H9 (cell line): ENCODE results near the gene DEK. TPM values are rescaled to one million over a fixed set of nuclear protein-coding genes. Genes with fewer than 3 reads are reported as not detected.

ENCODE experiments used
- DNase-seq: peaks from one replicate; pipeline ENCODE4 v3.0.0-alpha.2; 2017
- H2AFZ ChIP-seq: one replicate; pipeline ENCODE4 v1.6.1; 2013; ENCODE audit warnings: mild to moderate bottlenecking, low read length, control low read depth, moderate library complexity
- H2AK5ac ChIP-seq: 2 replicates; pipeline ENCODE4 v1.6.1; 2013; ENCODE audit warnings: low read length, control low read depth, mixed read lengths; ENCODE audit not compliant: insufficient read length
- H2BK120ac ChIP-seq: one replicate; pipeline ENCODE4 v1.6.1; 2013; ENCODE audit warnings: low read depth, mild to moderate bottlenecking, low read length, control low read depth, inconsistent platforms; ENCODE audit not compliant: poor library complexity, severe bottlenecking
- H2BK12ac ChIP-seq: 2 replicates; pipeline ENCODE4 v1.6.1; 2013; ENCODE audit warnings: low read length, control low read depth, mixed read lengths, low read depth; ENCODE audit not compliant: insufficient read length
- H2BK15ac ChIP-seq: 2 replicates; pipeline ENCODE4 v1.6.1; 2013; ENCODE audit warnings: low read depth, low read length, control low read depth
- H2BK20ac ChIP-seq: one replicate; pipeline ENCODE4 v1.6.1; 2013; ENCODE audit warnings: low read depth, mild to moderate bottlenecking, low read length, control low read depth, inconsistent platforms; ENCODE audit not compliant: poor library complexity, severe bottlenecking
- H2BK5ac ChIP-seq: 2 replicates; pipeline ENCODE4 v1.6.1; 2013; ENCODE audit warnings: low read length, control low read depth, mixed read lengths; ENCODE audit not compliant: insufficient read length
- H3K14ac ChIP-seq: 2 replicates; pipeline ENCODE4 v1.6.1; 2013; ENCODE audit warnings: low read length, control low read depth; ENCODE audit not compliant: insufficient read depth
- H3K18ac ChIP-seq: 2 replicates; pipeline ENCODE4 v1.6.1; 2013; ENCODE audit warnings: low read depth, mild to moderate bottlenecking, mixed read lengths, low read length, control low read depth; ENCODE audit not compliant: insufficient read length
- H3K23ac ChIP-seq: 2 replicates; pipeline ENCODE4 v1.6.1; 2013; ENCODE audit warnings: low read length, control low read depth, mixed read lengths, low read depth; ENCODE audit not compliant: insufficient read length
- H3K23me2 ChIP-seq: 2 replicates; pipeline ENCODE4 v1.6.1; 2013; ENCODE audit warnings: low read depth, mild to moderate bottlenecking, mixed read lengths, low read length, control low read depth; ENCODE audit not compliant: insufficient read length, poor library complexity, severe bottlenecking
- H3K27ac ChIP-seq: 2 replicates; pipeline ENCODE4 v1.5.1; 2013; ENCODE audit warnings: low read length, control low read depth, mixed read lengths, low read depth; ENCODE audit not compliant: insufficient read length
- H3K27me3 ChIP-seq: 2 replicates; pipeline ENCODE4 v1.6.1; 2013; ENCODE audit warnings: low read length, control low read depth, inconsistent platforms; ENCODE audit not compliant: insufficient read depth
- H3K4ac ChIP-seq: 2 replicates; pipeline ENCODE4 v1.6.1; 2013; ENCODE audit warnings: low read depth, mild to moderate bottlenecking, control low read depth, inconsistent platforms, low read length, moderate library complexity
- H3K4me1 ChIP-seq: 2 replicates; pipeline ENCODE4 v1.6.1; 2013; ENCODE audit warnings: low read length, control low read depth, inconsistent platforms; ENCODE audit not compliant: insufficient read depth
- H3K4me2 ChIP-seq: 2 replicates; pipeline ENCODE4 v1.6.1; 2013; ENCODE audit warnings: low read length, control low read depth, mixed read lengths; ENCODE audit not compliant: insufficient read length, insufficient read depth
- H3K56ac ChIP-seq: 2 replicates; pipeline ENCODE4 v1.6.1; 2013; ENCODE audit warnings: low read depth, mild to moderate bottlenecking, mixed read lengths, low read length, control low read depth; ENCODE audit not compliant: insufficient read length
- H3K79me1 ChIP-seq: 2 replicates; pipeline ENCODE4 v1.6.1; 2013; ENCODE audit warnings: low read depth, mild to moderate bottlenecking, moderate library complexity, low read length, control low read depth, inconsistent platforms; ENCODE audit not compliant: insufficient read depth, poor library complexity, severe bottlenecking
- H3K79me2 ChIP-seq: 2 replicates; pipeline ENCODE4 v1.6.1; 2013; ENCODE audit warnings: low read length, control low read depth, inconsistent platforms; ENCODE audit not compliant: insufficient read depth
- H3K9ac ChIP-seq: 2 replicates; pipeline ENCODE4 v1.6.1; 2013; ENCODE audit warnings: low read length, control low read depth, mixed read lengths; ENCODE audit not compliant: insufficient read length; ENCODE audit errors: extremely low read depth
- H3K9me3 ChIP-seq: one replicate; pipeline ENCODE4 v1.6.1; 2013; ENCODE audit warnings: low read depth, low read length, inconsistent platforms; ENCODE audit not compliant: control insufficient read depth
- H3T11ph ChIP-seq: one replicate; pipeline ENCODE4 v1.6.1; 2013; ENCODE audit warnings: mild to moderate bottlenecking, low read length, control low read depth, inconsistent platforms
- H4K20me1 ChIP-seq: one replicate; pipeline ENCODE4 v1.6.1; 2013; ENCODE audit not compliant: control insufficient read depth, insufficient read length, insufficient read depth
- H4K5ac ChIP-seq: 2 replicates; pipeline ENCODE4 v1.6.1; 2013; ENCODE audit warnings: low read depth, mild to moderate bottlenecking, mixed read lengths, low read length, control low read depth; ENCODE audit not compliant: insufficient read length
- H4K8ac ChIP-seq: replicated peaks from 2 replicates; pipeline ENCODE4 v1.6.1; 2013; ENCODE audit warnings: low read length, control low read depth, mixed read lengths, low read depth; ENCODE audit not compliant: insufficient read length
- H4K91ac ChIP-seq: 2 replicates; pipeline ENCODE4 v1.6.1; 2013; ENCODE audit warnings: low read depth, mild to moderate bottlenecking, moderate library complexity, mixed read lengths, low read length, control low read depth; ENCODE audit not compliant: insufficient read length
- H3K27ac Mint-ChIP-seq, 3 experiments: 2 replicates in 2 of 3; 3 replicates in 1 of 3; pipeline ENCODE4 v1.8.0; 2020 to 2021; ENCODE audit warnings: mixed read lengths in 3 of 3, mild to moderate bottlenecking in 1 of 3, moderate library complexity in 1 of 3
- H3K27me3 Mint-ChIP-seq: 2 replicates; pipeline ENCODE4 v1.8.0; 2021; ENCODE audit warnings: low read depth, mild to moderate bottlenecking, moderate library complexity, mixed read lengths
- H3K36me3 Mint-ChIP-seq, 3 experiments: 2 replicates in 2 of 3; 3 replicates in 1 of 3; pipeline ENCODE4 v1.8.0; 2020 to 2021; ENCODE audit warnings: low read depth in 3 of 3, mixed read lengths in 3 of 3; ENCODE audit not compliant: insufficient read depth in 1 of 3
- H3K4me1 Mint-ChIP-seq, 2 experiments: 2 replicates each; pipeline ENCODE4 v1.8.0; 2020; ENCODE audit warnings: mixed read lengths in 2 of 2
- H3K4me3 Mint-ChIP-seq, 2 experiments: 2 replicates in 1 of 2; 3 replicates in 1 of 2; pipeline ENCODE4 v1.8.0; 2020 to 2021; ENCODE audit warnings: mild to moderate bottlenecking in 2 of 2, mixed read lengths in 2 of 2, moderate library complexity in 1 of 2
- H3K9me3 Mint-ChIP-seq, 2 experiments: 2 replicates in 1 of 2; 3 replicates in 1 of 2; pipeline ENCODE4 v1.8.0; 2020; ENCODE audit warnings: mild to moderate bottlenecking in 2 of 2, mixed read lengths in 2 of 2, moderate library complexity in 1 of 2
- WGBS: extraction: QIAGEN DNeasy Blood & Tissue Kit; methylation state at CpG from one replicate; pipeline ENCODE4 v1.1.7; 2013; ENCODE audit warnings: missing lambda C conversion rate, low lambda C conversion rate, mixed read lengths; ENCODE audit not compliant: insufficient read length; ENCODE audit errors: extremely low coverage; 5-methylcytosine and 5-hydroxymethylcytosine counted together
- total RNA-seq: library from RNA; stranded (reverse); gene quantifications from 2 replicates; pipeline ENCODE4 v1.2.1, GENCODE V29; 2021
- TF ChIP-seq, protein P1 (sequence below): fragments of 200-600 bp; sonication (generic); conservative IDR thresholded peaks from 3 replicates; pipeline ENCODE4 v1.8.0; 2021; ENCODE audit warnings: antibody characterized with exemption, mild to moderate bottlenecking

DEK gene
- total RNA-seq, 1 experiment from 2014 or later = 217 TPM

DNA sequence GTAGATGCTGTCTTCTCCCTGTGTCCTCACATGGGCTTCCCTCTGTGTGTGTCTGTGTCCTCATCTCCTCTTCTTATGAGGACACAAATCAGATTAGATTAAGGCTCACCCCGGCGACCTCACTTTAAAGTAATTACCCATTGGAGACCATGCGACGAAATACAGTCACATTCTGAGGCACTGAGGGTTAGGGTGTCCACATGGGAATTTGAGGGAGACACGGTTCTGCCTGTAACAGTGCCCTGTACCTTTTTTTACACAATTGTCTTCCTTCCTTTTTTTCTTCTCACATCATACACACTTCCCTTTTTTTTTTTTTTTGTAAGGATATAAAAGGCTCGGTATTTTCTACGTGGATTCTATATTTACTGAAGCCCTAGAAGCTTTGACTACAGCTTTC is 48.9 kb downstream of the DEK start:
- H3K4me2 ChIP-seq = no peak overlapping the region
- H3K9me3 ChIP-seq = no peaks in the 10 kb centered on the region
- no peak overlapping the region for H3K9ac ChIP-seq
- no peaks in the 10 kb centered on the region for H3K23me2 ChIP-seq
- no peak overlapping the region for H2AFZ ChIP-seq
- H2AK5ac ChIP-seq = no peak overlapping the region
- H4K5ac ChIP-seq = no peak overlapping the region
- H2BK20ac ChIP-seq = no peak overlapping the region
- H3K18ac ChIP-seq = no peak overlapping the region
- no peaks in the 10 kb centered on the region for H3K4me1 ChIP-seq
- H3K4me3 Mint-ChIP-seq = no peak overlapping the region
- no peak for DNase-seq
- H2BK15ac ChIP-seq = no peak overlapping the region
- H3K9me3 Mint-ChIP-seq = peaks cover 0 to 3% of the 10 kb centered on the region in 2 experiments; a peak in 1 of 5 replicates
- H3K36me3 Mint-ChIP-seq = peaks cover 11 to 35% (median 34%) of the 10 kb centered on the region in 3 experiments; a peak in 6 of 7 replicates
- H4K8ac ChIP-seq = no peak overlapping the region
- no peaks in the 10 kb centered on the region for H3K27me3 Mint-ChIP-seq
- H4K91ac ChIP-seq = no peak overlapping the region
- no peaks in the 10 kb centered on the region for H4K20me1 ChIP-seq
- H3K27ac Mint-ChIP-seq = no peak overlapping the region
- no peak overlapping the region for H3T11ph ChIP-seq
- no peak overlapping the region for H2BK5ac ChIP-seq
- H3K56ac ChIP-seq = no peak overlapping the region
- no peak overlapping the region for H3K27ac ChIP-seq
- TF ChIP-seq, protein P1, sequence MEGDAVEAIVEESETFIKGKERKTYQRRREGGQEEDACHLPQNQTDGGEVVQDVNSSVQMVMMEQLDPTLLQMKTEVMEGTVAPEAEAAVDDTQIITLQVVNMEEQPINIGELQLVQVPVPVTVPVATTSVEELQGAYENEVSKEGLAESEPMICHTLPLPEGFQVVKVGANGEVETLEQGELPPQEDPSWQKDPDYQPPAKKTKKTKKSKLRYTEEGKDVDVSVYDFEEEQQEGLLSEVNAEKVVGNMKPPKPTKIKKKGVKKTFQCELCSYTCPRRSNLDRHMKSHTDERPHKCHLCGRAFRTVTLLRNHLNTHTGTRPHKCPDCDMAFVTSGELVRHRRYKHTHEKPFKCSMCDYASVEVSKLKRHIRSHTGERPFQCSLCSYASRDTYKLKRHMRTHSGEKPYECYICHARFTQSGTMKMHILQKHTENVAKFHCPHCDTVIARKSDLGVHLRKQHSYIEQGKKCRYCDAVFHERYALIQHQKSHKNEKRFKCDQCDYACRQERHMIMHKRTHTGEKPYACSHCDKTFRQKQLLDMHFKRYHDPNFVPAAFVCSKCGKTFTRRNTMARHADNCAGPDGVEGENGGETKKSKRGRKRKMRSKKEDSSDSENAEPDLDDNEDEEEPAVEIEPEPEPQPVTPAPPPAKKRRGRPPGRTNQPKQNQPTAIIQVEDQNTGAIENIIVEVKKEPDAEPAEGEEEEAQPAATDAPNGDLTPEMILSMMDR = no peak
- no peak overlapping the region for H3K14ac ChIP-seq
- no peaks in the 10 kb centered on the region for H3K79me1 ChIP-seq
- no peaks in the 10 kb centered on the region for H3K27me3 ChIP-seq
- WGBS = no CpG with 5 or more reads among the region's 7 CpGs
- H2BK12ac ChIP-seq = no peak overlapping the region
- no peaks in the 10 kb centered on the region for H3K79me2 ChIP-seq
- no peaks in the 10 kb centered on the region for H3K4me1 Mint-ChIP-seq
- H3K23ac ChIP-seq = no peak overlapping the region
- no peak overlapping the region for H3K4ac ChIP-seq
- no peak overlapping the region for H2BK120ac ChIP-seq
